Measurements from ENCODE around the gene FER1L5.

- TF ChIP-seq, protein P1, sequence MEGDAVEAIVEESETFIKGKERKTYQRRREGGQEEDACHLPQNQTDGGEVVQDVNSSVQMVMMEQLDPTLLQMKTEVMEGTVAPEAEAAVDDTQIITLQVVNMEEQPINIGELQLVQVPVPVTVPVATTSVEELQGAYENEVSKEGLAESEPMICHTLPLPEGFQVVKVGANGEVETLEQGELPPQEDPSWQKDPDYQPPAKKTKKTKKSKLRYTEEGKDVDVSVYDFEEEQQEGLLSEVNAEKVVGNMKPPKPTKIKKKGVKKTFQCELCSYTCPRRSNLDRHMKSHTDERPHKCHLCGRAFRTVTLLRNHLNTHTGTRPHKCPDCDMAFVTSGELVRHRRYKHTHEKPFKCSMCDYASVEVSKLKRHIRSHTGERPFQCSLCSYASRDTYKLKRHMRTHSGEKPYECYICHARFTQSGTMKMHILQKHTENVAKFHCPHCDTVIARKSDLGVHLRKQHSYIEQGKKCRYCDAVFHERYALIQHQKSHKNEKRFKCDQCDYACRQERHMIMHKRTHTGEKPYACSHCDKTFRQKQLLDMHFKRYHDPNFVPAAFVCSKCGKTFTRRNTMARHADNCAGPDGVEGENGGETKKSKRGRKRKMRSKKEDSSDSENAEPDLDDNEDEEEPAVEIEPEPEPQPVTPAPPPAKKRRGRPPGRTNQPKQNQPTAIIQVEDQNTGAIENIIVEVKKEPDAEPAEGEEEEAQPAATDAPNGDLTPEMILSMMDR (IDR thresholded peaks at IDR 0.05), result no peak
- no peak for TF ChIP-seq ZFX (IDR thresholded peaks at IDR 0.05; ENCODE audit: borderline replicate concordance)
Observed at GRCh38 chr2:96753661-96754282, 111.2 kb downstream of the FER1L5 start.
